NOMO-1 (cell line): Measurements from ENCODE around the gene AKR1C2.
A peak's percentile ranks its signal among the peaks of the same experiment; 100 is the strongest.
"Not testable (repeated sequence)": the region's sequence is repeated elsewhere in the genome, so short reads cannot be mapped to it uniquely, and the experiment has no call there.

Experiments
- DNase-seq, 2 experiments: peaks; one replicate each; lab custom pipeline; 2025; ENCODE audit not compliant: unreplicated experiment in 2 of 2; lab: John Stamatoyannopoulos, UW

The AKR1C2 gene

GRCh38 chr10:5003127-5004029 is at the start of gene AKR1C2:
Gene AKR1C2 (minus strand): TSS chr10:5003857. CDS start chr10:5003835, 22 bp downstream.
- DNase-seq, result peak in 1 of 2 experiments; percentile 12

GRCh38 chr10:5052951-5053500 is 49.4 kb upstream of the AKR1C2 start:
- not testable (repeated sequence) for DNase-seq

- no peak for DNase-seq
These were observed 44.4 kb upstream of the AKR1C2 start for GRCh38 chr10:5047912-5048628.

GRCh38 chr10:5047055-5047454 is 43.4 kb upstream of the AKR1C2 start:
- DNase-seq, result not testable (repeated sequence)

GRCh38 chr10:5046410-5046809 is 42.8 kb upstream of the AKR1C2 start:
- DNase-seq, result no peak

GRCh38 chr10:5045095-5045494 is 41.4 kb upstream of the AKR1C2 start:
- no peak for DNase-seq

- DNase-seq, result no peak
These were observed 40.1 kb upstream of the AKR1C2 start for GRCh38 chr10:5043716-5044115.

- DNase-seq, result no peak
These were observed 39.3 kb upstream of the AKR1C2 start for GRCh38 chr10:5042922-5043321.

- DNase-seq, result peak in 1 of 2 experiments; percentile 9
These were observed 37.9 kb upstream of the AKR1C2 start for GRCh38 chr10:5041471-5042023.

- DNase-seq, result no peak
These were observed 37.3 kb upstream of the AKR1C2 start for GRCh38 chr10:5040781-5041470.

- no peak for DNase-seq
These were observed 36.5 kb upstream of the AKR1C2 start for GRCh38 chr10:5040010-5040673.

- no peak for DNase-seq
These were observed 35.1 kb upstream of the AKR1C2 start for GRCh38 chr10:5038733-5039132.

GRCh38 chr10:5038101-5038500 is 34.4 kb upstream of the AKR1C2 start:
- no peak for DNase-seq

GRCh38 chr10:5036511-5036910 is 32.9 kb upstream of the AKR1C2 start:
- no peak for DNase-seq

GRCh38 chr10:5035356-5035755 is 31.7 kb upstream of the AKR1C2 start:
- DNase-seq, result no peak

- no peak for DNase-seq
These were observed 30.9 kb upstream of the AKR1C2 start for GRCh38 chr10:5034588-5034987.

GRCh38 chr10:5033061-5033778 is 29.6 kb upstream of the AKR1C2 start:
- DNase-seq, result no peak

- DNase-seq, result not testable (repeated sequence)
These were observed 28.8 kb upstream of the AKR1C2 start for GRCh38 chr10:5032444-5032843.

- DNase-seq, result not testable (repeated sequence)
These were observed 27.9 kb upstream of the AKR1C2 start for GRCh38 chr10:5031588-5031987.
